ENCODE measurements around the gene CELSR1.

DNA sequence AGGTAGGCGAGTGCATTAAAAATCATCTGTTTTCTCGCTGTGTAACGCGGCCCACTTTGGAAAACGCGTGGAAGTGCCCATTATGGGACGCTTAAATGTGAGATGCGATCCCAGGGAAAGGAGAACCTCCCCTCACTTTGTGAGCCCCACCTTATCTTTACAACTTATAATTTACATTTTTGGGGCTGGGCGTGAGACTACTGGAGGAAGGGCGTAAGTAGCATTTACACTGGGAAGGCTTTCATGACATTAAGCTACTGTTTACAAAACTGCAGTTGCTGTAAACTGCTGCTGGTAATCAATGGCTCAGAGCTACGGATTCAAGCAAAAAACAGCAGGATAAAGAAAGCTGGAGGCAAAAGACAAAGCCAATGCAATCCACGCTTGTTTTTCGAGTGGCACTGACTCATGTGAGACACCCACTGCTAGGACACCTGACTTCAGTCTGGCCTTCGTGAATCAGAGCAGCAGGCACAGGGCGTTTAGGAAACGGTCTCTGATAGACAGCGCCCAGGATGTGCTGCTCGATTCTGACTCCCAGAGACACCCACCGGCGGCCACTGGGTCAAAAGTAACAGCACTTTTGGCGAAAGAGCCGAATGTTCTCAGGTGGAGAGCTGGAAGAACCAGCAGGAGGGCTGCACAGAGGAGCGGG, 123.6 kb downstream of the CELSR1 start:
- TF ChIP-seq, protein P1, sequence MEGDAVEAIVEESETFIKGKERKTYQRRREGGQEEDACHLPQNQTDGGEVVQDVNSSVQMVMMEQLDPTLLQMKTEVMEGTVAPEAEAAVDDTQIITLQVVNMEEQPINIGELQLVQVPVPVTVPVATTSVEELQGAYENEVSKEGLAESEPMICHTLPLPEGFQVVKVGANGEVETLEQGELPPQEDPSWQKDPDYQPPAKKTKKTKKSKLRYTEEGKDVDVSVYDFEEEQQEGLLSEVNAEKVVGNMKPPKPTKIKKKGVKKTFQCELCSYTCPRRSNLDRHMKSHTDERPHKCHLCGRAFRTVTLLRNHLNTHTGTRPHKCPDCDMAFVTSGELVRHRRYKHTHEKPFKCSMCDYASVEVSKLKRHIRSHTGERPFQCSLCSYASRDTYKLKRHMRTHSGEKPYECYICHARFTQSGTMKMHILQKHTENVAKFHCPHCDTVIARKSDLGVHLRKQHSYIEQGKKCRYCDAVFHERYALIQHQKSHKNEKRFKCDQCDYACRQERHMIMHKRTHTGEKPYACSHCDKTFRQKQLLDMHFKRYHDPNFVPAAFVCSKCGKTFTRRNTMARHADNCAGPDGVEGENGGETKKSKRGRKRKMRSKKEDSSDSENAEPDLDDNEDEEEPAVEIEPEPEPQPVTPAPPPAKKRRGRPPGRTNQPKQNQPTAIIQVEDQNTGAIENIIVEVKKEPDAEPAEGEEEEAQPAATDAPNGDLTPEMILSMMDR (IDR thresholded peaks at IDR 0.05), result no peak
- TF ChIP-seq POLR2A (IDR thresholded peaks at IDR 0.05), result no peak

Data from thyroid gland (tissue), 4 donors.